ENCODE measurements around the gene NOPCHAP1. TPM values are rescaled to one million over a fixed set of nuclear protein-coding genes. Genes with fewer than 3 reads are reported as not detected.

Gene NOPCHAP1
- total RNA-seq, 3 donors from 2014 or later (not counting 1 experiment from before 2014, with no cell fraction given) = 8.0 to 9.5 (median 8.6) TPM

DNA sequence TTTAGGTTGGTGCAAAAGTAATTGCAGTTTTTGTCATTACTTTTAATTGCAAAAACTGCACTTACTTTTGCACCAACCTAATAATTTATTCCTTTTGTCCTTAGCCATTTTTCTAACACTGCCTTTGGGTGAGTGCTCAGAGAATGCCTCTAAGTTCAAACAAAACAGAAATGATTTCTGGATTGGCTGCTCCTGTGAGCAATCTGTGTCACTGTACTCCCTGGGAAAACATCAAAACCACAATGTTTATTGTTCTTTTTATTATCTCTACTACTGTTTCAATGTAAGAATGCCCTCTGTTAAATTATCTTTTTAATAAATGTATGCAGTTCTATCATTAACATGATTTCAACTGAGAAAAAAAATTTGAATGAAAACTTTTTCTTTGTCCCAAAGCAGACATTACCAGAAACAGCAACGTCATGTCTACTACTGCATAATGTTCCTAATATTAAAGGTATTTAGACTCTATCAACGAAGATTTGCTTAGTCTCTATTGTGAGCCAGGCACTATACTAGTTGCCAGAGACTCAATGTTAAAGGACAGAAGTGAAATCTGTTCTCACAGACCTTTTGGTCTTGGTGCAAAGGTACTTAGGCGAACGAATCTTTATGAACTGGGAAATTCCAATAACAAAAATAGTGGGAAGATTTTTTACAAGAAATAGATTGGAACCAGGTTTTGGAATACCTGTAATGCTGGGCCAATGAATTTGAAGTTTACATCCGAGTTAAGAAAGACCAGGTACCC is 34.2 kb upstream of the NOPCHAP1 start:
- H3K27ac Mint-ChIP-seq = no peak overlapping the region
- intact Hi-C loops (cut with micrococcal nuclease) = no loop called here

DNA sequence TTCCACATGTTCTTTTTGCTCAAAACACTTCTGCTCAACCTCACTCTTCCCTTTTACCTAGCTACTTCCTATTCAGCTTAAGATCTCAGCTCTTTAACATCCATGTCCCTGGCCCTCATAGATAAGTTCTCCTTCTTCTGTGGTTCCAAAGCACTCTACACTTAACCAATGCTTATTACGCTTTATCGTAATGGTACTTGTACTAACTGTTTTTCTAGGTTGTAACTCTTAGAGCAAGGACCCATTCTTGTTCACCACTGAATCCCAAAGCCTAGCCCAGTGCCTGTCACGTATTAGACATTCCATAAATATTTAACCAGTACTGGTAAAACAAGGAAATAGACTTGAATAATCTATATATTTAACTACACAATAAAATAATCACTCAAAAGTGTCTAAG is 33.3 kb upstream of the NOPCHAP1 start:
- no peak overlapping the region for H3K4me3 Mint-ChIP-seq
- H3K27ac ChIP-seq (ENCODE audit: low read length) = no peak overlapping the region
- no peak overlapping the region for H3K27ac Mint-ChIP-seq
- H3K4me1 Mint-ChIP-seq = peaks cover 0 to 7% of the 10 kb centered on the region in 2 donors
- intact Hi-C loops (cut with micrococcal nuclease) = no loop called here
- no peaks in the 10 kb centered on the region for H3K36me3 Mint-ChIP-seq
- whole genome bisulfite sequencing (ENCODE audit: insufficient coverage) = 100% methylated on average over 2 of the region's 3 CpGs
- TF ChIP-seq, protein P1, sequence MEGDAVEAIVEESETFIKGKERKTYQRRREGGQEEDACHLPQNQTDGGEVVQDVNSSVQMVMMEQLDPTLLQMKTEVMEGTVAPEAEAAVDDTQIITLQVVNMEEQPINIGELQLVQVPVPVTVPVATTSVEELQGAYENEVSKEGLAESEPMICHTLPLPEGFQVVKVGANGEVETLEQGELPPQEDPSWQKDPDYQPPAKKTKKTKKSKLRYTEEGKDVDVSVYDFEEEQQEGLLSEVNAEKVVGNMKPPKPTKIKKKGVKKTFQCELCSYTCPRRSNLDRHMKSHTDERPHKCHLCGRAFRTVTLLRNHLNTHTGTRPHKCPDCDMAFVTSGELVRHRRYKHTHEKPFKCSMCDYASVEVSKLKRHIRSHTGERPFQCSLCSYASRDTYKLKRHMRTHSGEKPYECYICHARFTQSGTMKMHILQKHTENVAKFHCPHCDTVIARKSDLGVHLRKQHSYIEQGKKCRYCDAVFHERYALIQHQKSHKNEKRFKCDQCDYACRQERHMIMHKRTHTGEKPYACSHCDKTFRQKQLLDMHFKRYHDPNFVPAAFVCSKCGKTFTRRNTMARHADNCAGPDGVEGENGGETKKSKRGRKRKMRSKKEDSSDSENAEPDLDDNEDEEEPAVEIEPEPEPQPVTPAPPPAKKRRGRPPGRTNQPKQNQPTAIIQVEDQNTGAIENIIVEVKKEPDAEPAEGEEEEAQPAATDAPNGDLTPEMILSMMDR (IDR thresholded peaks at IDR 0.05) = no peak
- no peak for ATAC-seq
- H3K9me3 Mint-ChIP-seq = no peaks in the 10 kb centered on the region
- DNase-seq = no peak
- H3K4me3 ChIP-seq (ENCODE audit: low read length) = no peak overlapping the region
- peaks cover 3% of the 10 kb centered on the region for H3K4me1 ChIP-seq (ENCODE audit: control insufficient read depth, insufficient read depth, low read length)
- no peaks in the 10 kb centered on the region for H3K27me3 ChIP-seq (ENCODE audit: control insufficient read depth, insufficient read depth, low read length)
- peaks cover 8 to 18% of the 10 kb centered on the region in 2 donors for H3K27me3 Mint-ChIP-seq (ENCODE audit: low read depth in 2 of 2)
- no peaks in the 10 kb centered on the region for H3K36me3 ChIP-seq (ENCODE audit: control insufficient read depth, insufficient read depth, low read length)
- H3K9me3 ChIP-seq (ENCODE audit: control insufficient read depth, insufficient read depth, low read length) = no peaks in the 10 kb centered on the region

More for the DNA sequence above, 34.2 kb upstream of the NOPCHAP1 start:
- WGBS (ENCODE audit: insufficient coverage) = 90% methylated on average over 5 of the region's 5 CpGs
- Mint-ChIP-seq H3K4me1 (peaks cover 0 to under 1% of the 10 kb centered on the region in 2 donors), H3K36me3 (no peaks in the 10 kb centered on the region), H3K4me3 (no peak overlapping the region), H3K27me3 (ENCODE audit: low read depth in 2 of 2) (peaks cover 8 to 18% of the 10 kb centered on the region in 2 donors), H3K9me3 (no peaks in the 10 kb centered on the region)
- H3K27me3 ChIP-seq (ENCODE audit: control insufficient read depth, insufficient read depth, low read length) = no peaks in the 10 kb centered on the region
- no peaks in the 10 kb centered on the region for H3K4me1 ChIP-seq (ENCODE audit: control insufficient read depth, insufficient read depth, low read length)
- H3K9me3 ChIP-seq (ENCODE audit: control insufficient read depth, insufficient read depth, low read length) = no peaks in the 10 kb centered on the region
- H3K36me3 ChIP-seq (ENCODE audit: control insufficient read depth, insufficient read depth, low read length) = no peaks in the 10 kb centered on the region
- TF ChIP-seq, protein P1 (IDR thresholded peaks at IDR 0.05) = no peak
- DNase-seq (no peak), ATAC-seq (no peak)
- no peak overlapping the region for H3K4me3 ChIP-seq (ENCODE audit: low read length)
- H3K27ac ChIP-seq (ENCODE audit: low read length) = no peak overlapping the region

DNA sequence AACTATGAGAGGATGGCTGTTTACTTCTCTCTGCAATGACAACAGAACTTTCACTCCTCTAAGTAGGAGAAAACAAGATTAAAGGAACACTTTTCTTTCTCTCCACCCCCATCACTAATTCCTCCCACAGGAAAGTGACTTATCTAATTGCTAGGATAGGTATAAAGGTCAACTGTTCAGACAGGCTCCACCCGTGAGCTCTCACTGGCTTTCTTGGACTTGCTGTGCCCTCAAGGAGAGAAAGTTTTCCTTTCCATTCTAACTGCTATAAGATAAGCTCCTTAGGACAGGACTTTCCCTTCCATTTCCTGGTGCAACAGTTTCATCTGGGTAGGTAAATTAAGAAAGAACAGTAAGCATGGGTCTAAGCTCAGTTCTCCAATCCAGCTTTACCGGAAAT is 32.8 kb upstream of the NOPCHAP1 start:
- Histone ChIP-seq H3K9me3 (ENCODE audit: control insufficient read depth, insufficient read depth, low read length) (no peaks in the 10 kb centered on the region), H3K27ac (ENCODE audit: low read length) (no peak overlapping the region), H3K36me3 (ENCODE audit: control insufficient read depth, insufficient read depth, low read length) (no peaks in the 10 kb centered on the region), H3K27me3 (ENCODE audit: control insufficient read depth, insufficient read depth, low read length) (no peaks in the 10 kb centered on the region), H3K4me3 (ENCODE audit: low read length) (no peak overlapping the region), H3K4me1 (ENCODE audit: control insufficient read depth, insufficient read depth, low read length) (peaks cover 3% of the 10 kb centered on the region)
- peaks cover 0 to 8% of the 10 kb centered on the region in 2 donors for H3K4me1 Mint-ChIP-seq
- no peaks in the 10 kb centered on the region for H3K9me3 Mint-ChIP-seq
- H3K27ac Mint-ChIP-seq = no peak overlapping the region
- ATAC-seq (no peak), DNase-seq (no peak)
- intact Hi-C loops (cut with micrococcal nuclease) = no loop called here
- TF ChIP-seq, protein P1 (IDR thresholded peaks at IDR 0.05) = no peak
- no peak overlapping the region for H3K4me3 Mint-ChIP-seq
- no peaks in the 10 kb centered on the region for H3K36me3 Mint-ChIP-seq
- WGBS (ENCODE audit: insufficient coverage) = 100% methylated on average over 1 of the region's 2 CpGs
- peaks cover 8 to 18% of the 10 kb centered on the region in 2 donors for H3K27me3 Mint-ChIP-seq (ENCODE audit: low read depth in 2 of 2)

All from natural killer cell (primary cell).